ENCODE data around the gene MANBA.

DNA sequence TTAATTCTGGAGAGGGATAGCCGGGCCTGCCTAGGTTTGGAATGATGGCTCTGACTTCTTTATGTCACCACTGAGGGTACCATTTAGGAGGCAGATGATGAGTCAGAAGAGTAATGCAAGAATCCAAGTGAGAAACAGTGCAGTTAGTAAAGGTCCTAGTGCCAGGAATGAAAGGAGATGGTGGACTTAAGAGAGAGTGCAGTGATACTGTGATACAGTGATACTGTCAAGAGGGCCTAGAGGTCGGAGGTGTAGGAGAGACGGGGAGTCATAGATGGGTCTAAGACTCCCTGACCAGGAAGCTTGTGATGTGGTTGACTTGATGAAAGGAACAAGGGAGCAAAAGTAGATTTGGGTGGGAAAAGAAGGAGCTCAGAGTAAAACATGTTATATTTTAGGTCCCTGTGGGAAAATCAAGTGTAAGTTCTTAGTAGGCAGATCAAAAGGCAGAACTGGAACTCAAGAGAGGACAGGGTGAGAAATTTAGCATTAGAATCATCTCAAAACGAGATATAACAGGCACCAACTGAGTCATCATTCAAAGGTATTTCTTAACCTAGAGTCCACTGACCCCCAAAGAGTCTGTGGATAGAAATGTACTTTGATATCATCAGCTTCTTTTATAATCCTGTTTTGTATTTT lies 174.6 kb downstream of the MANBA start:
- TF ChIP-seq CTCF (IDR thresholded peaks at IDR 0.05) (no peak), REST (IDR thresholded peaks at IDR 0.05; ENCODE audit: insufficient read depth in 1 of 2, low read depth in 2 of 2, low read length in 1 of 2) (no peak)
